Measurements from ENCODE around the gene GRIN2B.

DNA sequence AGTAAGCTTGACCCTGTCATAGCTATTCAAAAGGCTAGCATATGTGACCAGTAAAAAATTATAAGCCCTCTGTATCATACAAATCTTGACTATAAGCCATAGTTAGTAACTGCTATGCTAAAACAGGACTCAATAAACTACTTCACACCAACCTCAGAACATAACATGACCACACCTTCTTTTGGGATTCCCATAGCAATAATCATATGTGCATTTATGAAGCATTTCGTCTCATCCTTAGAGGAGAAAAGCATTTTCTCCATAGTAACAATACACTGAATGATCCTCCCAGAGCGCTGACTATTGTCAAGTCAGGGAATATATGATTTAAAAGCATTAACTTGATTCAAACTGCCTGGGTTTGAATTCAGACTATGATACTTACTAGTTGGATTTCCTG lies 46.2 kb downstream of the GRIN2B start:
- TF ChIP-seq, protein P1, sequence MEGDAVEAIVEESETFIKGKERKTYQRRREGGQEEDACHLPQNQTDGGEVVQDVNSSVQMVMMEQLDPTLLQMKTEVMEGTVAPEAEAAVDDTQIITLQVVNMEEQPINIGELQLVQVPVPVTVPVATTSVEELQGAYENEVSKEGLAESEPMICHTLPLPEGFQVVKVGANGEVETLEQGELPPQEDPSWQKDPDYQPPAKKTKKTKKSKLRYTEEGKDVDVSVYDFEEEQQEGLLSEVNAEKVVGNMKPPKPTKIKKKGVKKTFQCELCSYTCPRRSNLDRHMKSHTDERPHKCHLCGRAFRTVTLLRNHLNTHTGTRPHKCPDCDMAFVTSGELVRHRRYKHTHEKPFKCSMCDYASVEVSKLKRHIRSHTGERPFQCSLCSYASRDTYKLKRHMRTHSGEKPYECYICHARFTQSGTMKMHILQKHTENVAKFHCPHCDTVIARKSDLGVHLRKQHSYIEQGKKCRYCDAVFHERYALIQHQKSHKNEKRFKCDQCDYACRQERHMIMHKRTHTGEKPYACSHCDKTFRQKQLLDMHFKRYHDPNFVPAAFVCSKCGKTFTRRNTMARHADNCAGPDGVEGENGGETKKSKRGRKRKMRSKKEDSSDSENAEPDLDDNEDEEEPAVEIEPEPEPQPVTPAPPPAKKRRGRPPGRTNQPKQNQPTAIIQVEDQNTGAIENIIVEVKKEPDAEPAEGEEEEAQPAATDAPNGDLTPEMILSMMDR (IDR thresholded peaks at IDR 0.05) = no peak
- TF ChIP-seq POLR2AphosphoS5 (IDR thresholded peaks at IDR 0.05; ENCODE audit: insufficient read depth in 1 of 2, low read depth in 1 of 2) = no peak
